GM21825 (cell line): ENCODE measurements around the gene RUNDC3A.
A peak's percentile ranks its signal among the peaks of the same experiment; 100 is the strongest.
"Not testable (repeated sequence)": the region's sequence is repeated elsewhere in the genome, so short reads cannot be mapped to it uniquely, and the experiment has no call there.

Experiments used
- ATAC-seq: cut with Tn5 transposase; IDR thresholded peaks from one replicate; pipeline ENCODE4 v1.9.1; 2021; ENCODE audit warnings: mild to moderate bottlenecking, moderate library complexity; ENCODE audit not compliant: unreplicated experiment

RUNDC3A gene

GRCh38 chr17:44343510-44344209 is 35.3 kb downstream of the RUNDC3A start:
- no peak for ATAC-seq

GRCh38 chr17:44344939-44345453 is 36.6 kb downstream of the RUNDC3A start, which contains the start of gene GRN:
Gene GRN (plus strand): TSS chr17:44345302. CDS start chr17:44349165, 3,863 bp downstream.
- ATAC-seq, result peak; percentile 53

GRCh38 chr17:44345454-44346026 is 37.1 kb downstream of the RUNDC3A start:
- no peak for ATAC-seq

GRCh38 chr17:44346064-44346844 is 37.9 kb downstream of the RUNDC3A start:
- ATAC-seq, result no peak

- not testable (repeated sequence) for ATAC-seq
Measured at GRCh38 chr17:44347206-44348055, 39.0 kb downstream of the RUNDC3A start.

- ATAC-seq, result peak; percentile 48
Measured at GRCh38 chr17:44348234-44348987, 40.0 kb downstream of the RUNDC3A start.

GRCh38 chr17:44348988-44349364 is 40.6 kb downstream of the RUNDC3A start:
- ATAC-seq, result no peak

- no peak for ATAC-seq
Measured at GRCh38 chr17:44349553-44350070, 41.2 kb downstream of the RUNDC3A start.

GRCh38 chr17:44350733-44351226 is 42.4 kb downstream of the RUNDC3A start:
- ATAC-seq, result no peak

- no peak for ATAC-seq
Measured at GRCh38 chr17:44351464-44351863, 43.1 kb downstream of the RUNDC3A start.

- no peak for ATAC-seq
Measured at GRCh38 chr17:44351961-44352827, 43.8 kb downstream of the RUNDC3A start.

GRCh38 chr17:44352828-44353671 is 44.6 kb downstream of the RUNDC3A start:
- no peak for ATAC-seq

GRCh38 chr17:44353672-44354331 is 45.4 kb downstream of the RUNDC3A start:
- no peak for ATAC-seq

GRCh38 chr17:44354582-44355561 is 46.5 kb downstream of the RUNDC3A start:
- ATAC-seq, result no peak

GRCh38 chr17:44355642-44356099 is 47.3 kb downstream of the RUNDC3A start:
- ATAC-seq, result no peak

- ATAC-seq, result no peak
Measured at GRCh38 chr17:44356241-44356640, 47.8 kb downstream of the RUNDC3A start.
